ENCODE results near the gene FIGLA.

Gene FIGLA

GRCh38 chr2:70790136-70790828 lies at the start of gene FIGLA:
TSS of gene FIGLA (minus strand) at chr2:70790643. CDS start at chr2:70790638, 5 bp downstream.
- no peak for DNase-seq (ENCODE audit: extremely low read depth in 1 of 2, low read depth in 1 of 2)

- no peak for DNase-seq (ENCODE audit: extremely low read depth in 1 of 2, low read depth in 1 of 2)
Observed at GRCh38 chr2:70837980-70838925, 47.8 kb upstream of the FIGLA start.

- DNase-seq (ENCODE audit: extremely low read depth in 1 of 2, low read depth in 1 of 2) = no peak
Observed at GRCh38 chr2:70835643-70836042, 45.2 kb upstream of the FIGLA start, which contains the start of gene CD207. TSS of gene CD207 (minus strand) at chr2:70835816. CDS start at chr2:70835776, 40 bp downstream.

GRCh38 chr2:70834881-70835280 lies 44.4 kb upstream of the FIGLA start:
- no peak for DNase-seq (ENCODE audit: extremely low read depth in 1 of 2, low read depth in 1 of 2)

GRCh38 chr2:70834106-70834505 lies 43.7 kb upstream of the FIGLA start:
- no peak for DNase-seq (ENCODE audit: extremely low read depth in 1 of 2, low read depth in 1 of 2)

GRCh38 chr2:70833246-70833645 lies 42.8 kb upstream of the FIGLA start:
- DNase-seq (ENCODE audit: extremely low read depth in 1 of 2, low read depth in 1 of 2) = no peak

- no peak for DNase-seq (ENCODE audit: extremely low read depth in 1 of 2, low read depth in 1 of 2)
Observed at GRCh38 chr2:70832386-70832785, 41.9 kb upstream of the FIGLA start.

- DNase-seq (ENCODE audit: extremely low read depth in 1 of 2, low read depth in 1 of 2) = no peak
Observed at GRCh38 chr2:70831861-70832260, 41.4 kb upstream of the FIGLA start.

- DNase-seq (ENCODE audit: extremely low read depth in 1 of 2, low read depth in 1 of 2) = no peak
Observed at GRCh38 chr2:70830366-70830765, 39.9 kb upstream of the FIGLA start.

- no peak for DNase-seq (ENCODE audit: extremely low read depth in 1 of 2, low read depth in 1 of 2)
Observed at GRCh38 chr2:70829916-70830315, 39.5 kb upstream of the FIGLA start.

GRCh38 chr2:70828914-70829824 lies 38.7 kb upstream of the FIGLA start:
- no peak for DNase-seq (ENCODE audit: extremely low read depth in 1 of 2, low read depth in 1 of 2)

GRCh38 chr2:70828115-70828514 lies 37.7 kb upstream of the FIGLA start:
- DNase-seq (ENCODE audit: extremely low read depth in 1 of 2, low read depth in 1 of 2) = no peak

- DNase-seq (ENCODE audit: extremely low read depth in 1 of 2, low read depth in 1 of 2) = no peak
Observed at GRCh38 chr2:70827388-70827787, 36.9 kb upstream of the FIGLA start.

- DNase-seq (ENCODE audit: extremely low read depth in 1 of 2, low read depth in 1 of 2) = no peak
Observed at GRCh38 chr2:70826696-70827350, 36.4 kb upstream of the FIGLA start.

- DNase-seq (ENCODE audit: extremely low read depth in 1 of 2, low read depth in 1 of 2) = no peak
Observed at GRCh38 chr2:70823249-70823648, 32.8 kb upstream of the FIGLA start.

GRCh38 chr2:70822843-70823242 lies 32.4 kb upstream of the FIGLA start:
- DNase-seq (ENCODE audit: extremely low read depth in 1 of 2, low read depth in 1 of 2) = no peak

- no peak for DNase-seq (ENCODE audit: extremely low read depth in 1 of 2, low read depth in 1 of 2)
Observed at GRCh38 chr2:70820499-70820898, 30.1 kb upstream of the FIGLA start, which contains the start of gene CLEC4F. TSS of gene CLEC4F (minus strand) at chr2:70820599. CDS start at chr2:70820523, 76 bp downstream.

- no peak for DNase-seq (ENCODE audit: extremely low read depth in 1 of 2, low read depth in 1 of 2)
Observed at GRCh38 chr2:70817284-70817954, 27.0 kb upstream of the FIGLA start.

- no peak for DNase-seq (ENCODE audit: extremely low read depth in 1 of 2, low read depth in 1 of 2)
Observed at GRCh38 chr2:70816726-70817125, 26.3 kb upstream of the FIGLA start.
